ENCODE measurements around the gene CALR.

CALR gene

DNA sequence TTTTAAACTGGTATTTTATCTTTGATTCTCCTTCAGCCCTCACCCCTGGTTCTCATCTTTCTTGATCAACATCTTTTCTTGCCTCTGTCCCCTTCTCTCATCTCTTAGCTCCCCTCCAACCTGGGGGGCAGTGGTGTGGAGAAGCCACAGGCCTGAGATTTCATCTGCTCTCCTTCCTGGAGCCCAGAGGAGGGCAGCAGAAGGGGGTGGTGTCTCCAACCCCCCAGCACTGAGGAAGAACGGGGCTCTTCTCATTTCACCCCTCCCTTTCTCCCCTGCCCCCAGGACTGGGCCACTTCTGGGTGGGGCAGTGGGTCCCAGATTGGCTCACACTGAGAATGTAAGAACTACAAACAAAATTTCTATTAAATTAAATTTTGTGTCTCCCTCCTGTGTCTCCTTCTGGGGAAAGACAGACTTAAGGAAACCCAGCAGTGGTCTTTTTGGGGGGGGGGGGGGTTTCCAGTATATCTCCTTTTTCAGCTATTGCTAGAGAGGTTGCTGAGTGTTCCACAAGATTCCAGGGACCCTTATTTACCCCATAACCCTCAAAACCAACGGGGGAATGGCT is 5.8 kb downstream of the CALR start:
- Histone ChIP-seq H3K9me3 (ENCODE audit: insufficient read depth, low read length) (no peaks in the 10 kb centered on the region), H3K4me3 (ENCODE audit: insufficient read length, low read depth) (no peak overlapping the region), H3K4me1 (ENCODE audit: insufficient read depth, insufficient read length) (peaks cover 23% of the 10 kb centered on the region), H3K36me3 (ENCODE audit: insufficient read depth, insufficient read length, low read length) (peaks cover 80% of the 10 kb centered on the region), H3K27me3 (ENCODE audit: insufficient read depth, insufficient read length) (no peaks in the 10 kb centered on the region), H3K9ac (ENCODE audit: insufficient read length, low read depth) (no peak overlapping the region)
- TF ChIP-seq YY1 (IDR thresholded peaks at IDR 0.05; ENCODE audit: insufficient read depth, insufficient read length): no peak
- TF ChIP-seq SUZ12 (IDR thresholded peaks at IDR 0.05; ENCODE audit: extremely low read depth, insufficient read depth, insufficient read length): no peak
- no peak for TF ChIP-seq ZNF274 (IDR thresholded peaks at IDR 0.05; ENCODE audit: low read depth, low read length)
- DNase-seq (ENCODE audit: low read depth, low spot score): no peak

DNA sequence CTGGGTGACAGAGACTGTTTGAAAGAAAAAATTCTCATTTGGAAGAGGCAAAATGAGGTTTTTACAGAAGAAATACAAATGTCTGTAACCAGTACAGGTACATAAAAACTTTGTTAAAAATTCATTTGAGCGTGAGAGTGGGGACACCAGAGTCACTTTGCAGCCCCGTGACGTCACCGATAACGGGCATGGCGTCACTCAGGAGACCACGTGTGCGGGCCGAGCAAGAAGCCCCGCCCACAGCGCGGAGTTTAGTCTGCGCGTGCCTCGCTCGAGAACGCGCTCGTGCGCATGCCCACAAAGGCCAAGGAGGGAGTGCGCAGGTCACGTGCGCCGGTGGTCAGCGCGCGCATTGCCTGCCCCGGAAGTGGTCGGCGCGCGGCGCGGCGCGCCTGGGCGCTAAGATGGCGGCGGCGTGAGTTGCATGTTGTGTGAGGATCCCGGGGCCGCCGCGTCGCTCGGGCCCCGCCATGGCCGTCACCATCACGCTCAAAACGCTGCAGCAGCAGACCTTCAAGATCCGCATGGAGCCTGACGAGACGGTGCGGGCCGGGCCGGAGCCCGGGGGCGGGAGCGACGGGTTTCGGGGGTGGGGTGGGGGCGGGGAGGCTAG is 7.2 kb downstream of the CALR start, which contains the start of gene RAD23A:
RAD23A (plus strand) TSS at position 384 of the 613 bp plus-strand sequence; CDS start at position 471, 87 bp downstream.
- H3K4me3 ChIP-seq (ENCODE audit: insufficient read length, low read depth): peak within 1 kb of the TSS; percentile 81
- no peaks in the 10 kb centered on the region for H3K27me3 ChIP-seq (ENCODE audit: insufficient read depth, insufficient read length)
- H3K9ac ChIP-seq (ENCODE audit: insufficient read length, low read depth): peak within 1 kb of the TSS; percentile 92
- peaks cover 14% of the 10 kb centered on the region for H3K4me1 ChIP-seq (ENCODE audit: insufficient read depth, insufficient read length)
- TF ChIP-seq YY1 (IDR thresholded peaks at IDR 0.05; ENCODE audit: insufficient read depth, insufficient read length) (peak; percentile 92), SUZ12 (IDR thresholded peaks at IDR 0.05; ENCODE audit: extremely low read depth, insufficient read depth, insufficient read length) (no peak)
- peaks cover 79% of the 10 kb centered on the region for H3K36me3 ChIP-seq (ENCODE audit: insufficient read depth, insufficient read length, low read length)
- DNase-seq (ENCODE audit: low read depth, low spot score): peak; percentile 98
- no peaks in the 10 kb centered on the region for H3K9me3 ChIP-seq (ENCODE audit: insufficient read depth, low read length)

DNA sequence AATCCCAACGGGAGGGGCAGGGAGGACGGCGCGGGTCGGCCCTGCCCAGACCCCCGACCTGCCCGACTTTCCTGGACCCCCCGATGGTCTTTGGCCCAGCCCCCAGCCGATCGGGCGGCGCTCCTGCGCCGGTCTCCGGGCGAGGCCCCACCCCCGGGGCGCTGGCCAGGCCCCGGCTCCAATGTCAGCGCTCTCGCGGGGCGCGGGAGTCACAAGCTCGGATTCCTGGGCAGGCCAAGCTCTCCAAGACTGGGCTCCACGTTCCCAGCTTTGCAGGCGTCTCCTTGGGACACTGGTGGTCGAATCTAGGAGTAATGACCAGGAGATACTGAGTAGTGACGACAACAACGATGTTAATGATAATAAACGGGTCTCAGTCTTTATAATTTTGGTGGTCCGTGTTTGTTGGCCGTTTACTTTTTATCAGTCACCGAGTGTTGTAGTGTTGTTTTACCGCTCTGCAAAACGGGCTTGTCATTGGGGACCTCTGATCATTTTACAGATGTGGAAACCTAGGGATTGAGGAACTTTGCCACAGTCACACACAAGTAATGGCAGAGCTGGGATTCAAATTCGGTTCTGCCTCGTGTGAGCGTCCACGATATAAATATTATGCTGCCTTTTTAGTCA is 7.8 kb downstream of the CALR start:
- peaks cover 79% of the 10 kb centered on the region for H3K36me3 ChIP-seq (ENCODE audit: insufficient read depth, insufficient read length, low read length)

GRCh38 chr19:12946731-12947496 is 8.5 kb downstream of the CALR start:
- Histone ChIP-seq H3K36me3 (ENCODE audit: insufficient read depth, insufficient read length, low read length) (peaks cover 77% of the 10 kb centered on the region), H3K9ac (ENCODE audit: insufficient read length, low read depth) (peak overlapping the region; percentile 92), H3K27me3 (ENCODE audit: insufficient read depth, insufficient read length) (no peaks in the 10 kb centered on the region), H3K4me3 (ENCODE audit: insufficient read length, low read depth) (peak overlapping the region; percentile 81), H3K4me1 (ENCODE audit: insufficient read depth, insufficient read length) (peaks cover 14% of the 10 kb centered on the region), H3K9me3 (ENCODE audit: insufficient read depth, low read length) (no peaks in the 10 kb centered on the region)
- TF ChIP-seq ZNF274 (IDR thresholded peaks at IDR 0.05; ENCODE audit: low read depth, low read length) (no peak), YY1 (IDR thresholded peaks at IDR 0.05; ENCODE audit: insufficient read depth, insufficient read length) (no peak), SUZ12 (IDR thresholded peaks at IDR 0.05; ENCODE audit: extremely low read depth, insufficient read depth, insufficient read length) (no peak)
- DNase-seq (ENCODE audit: low read depth, low spot score): no peak

More for the DNA sequence above, 7.8 kb downstream of the CALR start:
- Histone ChIP-seq H3K9ac (ENCODE audit: insufficient read length, low read depth) (peak overlapping the region; percentile 92), H3K9me3 (ENCODE audit: insufficient read depth, low read length) (no peaks in the 10 kb centered on the region), H3K27me3 (ENCODE audit: insufficient read depth, insufficient read length) (no peaks in the 10 kb centered on the region), H3K4me1 (ENCODE audit: insufficient read depth, insufficient read length) (peaks cover 12% of the 10 kb centered on the region), H3K4me3 (ENCODE audit: insufficient read length, low read depth) (peak overlapping the region; percentile 81)
- TF ChIP-seq SUZ12 (IDR thresholded peaks at IDR 0.05; ENCODE audit: extremely low read depth, insufficient read depth, insufficient read length): no peak
- no peak for TF ChIP-seq ZNF274 (IDR thresholded peaks at IDR 0.05; ENCODE audit: low read depth, low read length)
- no peak for TF ChIP-seq YY1 (IDR thresholded peaks at IDR 0.05; ENCODE audit: insufficient read depth, insufficient read length)
- peak; percentile 77 for DNase-seq (ENCODE audit: low read depth, low spot score)

DNA sequence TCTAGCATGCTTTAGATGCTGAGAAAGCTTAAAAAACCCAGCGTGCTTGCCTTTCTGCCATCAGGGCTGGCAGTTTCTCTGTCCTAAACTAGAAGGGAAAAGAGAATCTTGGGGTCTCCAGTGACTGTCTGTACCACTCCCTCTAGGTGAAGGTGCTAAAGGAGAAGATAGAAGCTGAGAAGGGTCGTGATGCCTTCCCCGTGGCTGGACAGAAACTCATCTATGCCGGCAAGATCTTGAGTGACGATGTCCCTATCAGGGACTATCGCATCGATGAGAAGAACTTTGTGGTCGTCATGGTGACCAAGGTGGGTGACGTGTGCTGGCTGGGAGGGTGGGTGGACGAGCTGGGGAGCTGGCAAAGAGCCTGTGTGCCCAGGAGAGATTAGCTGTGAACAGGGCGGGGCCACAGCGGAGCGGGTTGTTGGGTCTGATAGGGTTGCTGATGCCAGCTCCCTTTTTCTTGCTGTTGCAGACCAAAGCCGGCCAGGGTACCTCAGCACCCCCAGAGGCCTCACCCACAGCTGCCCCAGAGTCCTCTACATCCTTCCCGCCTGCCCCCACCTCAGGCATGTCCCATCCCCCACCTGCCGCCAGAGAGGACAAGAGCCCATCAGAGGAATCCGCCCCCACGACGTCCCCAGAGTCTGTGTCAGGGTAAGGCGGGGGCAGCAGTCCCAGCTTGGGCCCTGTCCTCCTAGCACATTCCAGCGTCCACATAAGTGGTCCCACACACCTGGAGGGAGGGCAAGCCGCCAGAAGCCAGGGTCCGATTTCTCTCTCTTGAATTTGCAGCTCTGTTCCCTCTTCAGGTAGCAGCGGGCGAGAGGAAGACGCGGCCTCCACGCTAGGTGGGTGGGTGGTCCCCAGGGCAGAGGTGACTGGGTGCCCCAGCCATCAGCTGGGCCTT is 9.5 kb downstream of the CALR start:
- no peak for DNase-seq (ENCODE audit: low read depth, low spot score)
- H3K4me3 ChIP-seq (ENCODE audit: insufficient read length, low read depth): no peak overlapping the region
- peaks cover 14% of the 10 kb centered on the region for H3K4me1 ChIP-seq (ENCODE audit: insufficient read depth, insufficient read length)
- no peaks in the 10 kb centered on the region for H3K27me3 ChIP-seq (ENCODE audit: insufficient read depth, insufficient read length)
- no peak for TF ChIP-seq ZNF274 (IDR thresholded peaks at IDR 0.05; ENCODE audit: low read depth, low read length)
- TF ChIP-seq YY1 (IDR thresholded peaks at IDR 0.05; ENCODE audit: insufficient read depth, insufficient read length): no peak
- TF ChIP-seq SUZ12 (IDR thresholded peaks at IDR 0.05; ENCODE audit: extremely low read depth, insufficient read depth, insufficient read length): no peak
- no peaks in the 10 kb centered on the region for H3K9me3 ChIP-seq (ENCODE audit: insufficient read depth, low read length)
- H3K9ac ChIP-seq (ENCODE audit: insufficient read length, low read depth): peak overlapping the region; percentile 70
- peaks cover 79% of the 10 kb centered on the region for H3K36me3 ChIP-seq (ENCODE audit: insufficient read depth, insufficient read length, low read length)

- TF ChIP-seq SUZ12 (IDR thresholded peaks at IDR 0.05; ENCODE audit: extremely low read depth, insufficient read depth, insufficient read length): no peak
- Histone ChIP-seq H3K9me3 (ENCODE audit: insufficient read depth, low read length) (no peaks in the 10 kb centered on the region), H3K4me3 (ENCODE audit: insufficient read length, low read depth) (no peak overlapping the region), H3K4me1 (ENCODE audit: insufficient read depth, insufficient read length) (peaks cover 14% of the 10 kb centered on the region), H3K9ac (ENCODE audit: insufficient read length, low read depth) (peak overlapping the region; percentile 52), H3K27me3 (ENCODE audit: insufficient read depth, insufficient read length) (no peaks in the 10 kb centered on the region), H3K36me3 (ENCODE audit: insufficient read depth, insufficient read length, low read length) (peaks cover 79% of the 10 kb centered on the region)
- DNase-seq (ENCODE audit: low read depth, low spot score): no peak
Observed at GRCh38 chr19:12948612-12949362, 10.4 kb downstream of the CALR start.

Data from NT2/D1 (cell line).